NCI-H526 treated with DMSO at 0.1 percent for 48 hours (cell line): Measurements from ENCODE around the gene TUBA1B.
"Not testable (repeated sequence)": the region's sequence is repeated elsewhere in the genome, so short reads cannot be mapped to it uniquely, and the experiment has no call there.

Experiments used
- DNase-seq: peaks from one replicate; lab custom pipeline; 2025; lab: John Stamatoyannopoulos, UW

The TUBA1B gene

DNA sequence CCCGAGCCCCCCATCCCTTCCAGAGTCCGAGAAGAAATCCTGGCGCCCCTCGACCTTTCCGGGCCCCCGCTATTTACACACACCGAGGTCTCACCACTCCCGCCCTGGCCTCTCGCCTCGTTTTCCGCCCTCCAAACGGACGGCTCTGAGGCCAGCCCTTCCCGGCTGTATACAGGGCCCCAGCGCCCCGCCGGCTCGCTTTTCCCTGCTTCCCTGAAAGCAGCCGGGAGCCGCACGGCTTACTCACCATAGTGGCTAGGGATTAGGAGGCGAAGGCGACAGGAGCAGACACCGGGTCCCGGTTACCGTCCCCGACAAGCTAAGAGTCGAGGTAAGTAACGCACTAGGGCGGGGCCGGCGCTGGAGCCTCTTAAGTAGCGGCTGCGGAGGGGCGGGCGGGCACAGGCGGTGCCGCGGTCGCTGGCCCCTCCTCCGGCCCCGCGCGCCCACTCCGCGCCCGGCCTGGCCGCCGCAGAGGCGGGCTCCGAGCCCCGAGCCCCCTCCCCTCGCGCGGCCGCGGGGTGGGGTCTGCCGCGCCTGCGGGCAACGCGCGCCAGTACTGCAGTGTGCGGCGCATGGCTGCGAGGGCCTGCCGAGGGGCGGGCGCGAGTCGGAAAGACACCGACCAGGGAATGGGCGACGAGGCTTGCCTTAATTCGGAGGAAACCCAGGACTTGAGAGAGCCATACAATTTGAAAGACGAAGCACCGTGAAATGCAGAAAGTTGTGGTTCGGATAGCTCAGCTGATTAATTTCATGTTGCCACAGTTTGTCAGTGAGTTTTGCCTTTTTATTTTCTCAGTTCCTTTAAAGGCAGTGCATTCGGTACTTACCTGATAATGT lies at the start of gene TUBA1B:
Gene TUBA1B (minus strand): TSS at position 345 of the 843 bp plus-strand sequence. CDS start 95 bp downstream, at position 250.
- peak; percentile 85 for DNase-seq

- DNase-seq, result no peak
Measured at GRCh38 chr12:49174218-49174617, 43.0 kb upstream of the TUBA1B start.

DNA sequence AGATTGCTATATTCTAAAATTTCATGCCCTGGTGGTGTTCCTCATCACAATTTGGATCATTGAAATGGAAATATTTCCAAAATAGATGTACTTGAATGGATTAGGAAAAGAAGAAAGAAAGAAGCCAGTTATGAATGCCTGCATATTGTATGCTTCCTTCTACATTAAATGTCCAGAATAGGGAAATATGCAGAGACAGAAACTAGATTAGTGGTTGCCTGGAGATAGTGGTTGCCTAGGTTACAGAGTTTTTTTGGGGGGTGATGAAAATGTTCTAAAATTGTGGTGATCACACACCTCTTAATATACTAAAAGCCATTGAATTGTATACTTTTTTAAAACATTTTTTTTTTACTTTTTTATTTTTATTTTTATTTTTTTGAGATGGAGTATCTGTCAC lies 39.7 kb upstream of the TUBA1B start:
- no peak for DNase-seq

- no peak for DNase-seq
Measured at GRCh38 chr12:49165114-49165513, 33.9 kb upstream of the TUBA1B start.

- not testable (repeated sequence) for DNase-seq
Measured at GRCh38 chr12:49161901-49162300, 30.7 kb upstream of the TUBA1B start.

- DNase-seq, result peak; percentile 2
Measured at GRCh38 chr12:49161092-49161795, 30.0 kb upstream of the TUBA1B start.

GRCh38 chr12:49160399-49160798 lies 29.2 kb upstream of the TUBA1B start:
- peak; percentile 34 for DNase-seq

- DNase-seq, result no peak
Measured at GRCh38 chr12:49154221-49154620, 23.0 kb upstream of the TUBA1B start.

GRCh38 chr12:49147384-49147783 lies 16.2 kb upstream of the TUBA1B start:
- DNase-seq, result no peak

GRCh38 chr12:49146406-49146805 lies 15.2 kb upstream of the TUBA1B start:
- no peak for DNase-seq

- no peak for DNase-seq
Measured at GRCh38 chr12:49144384-49144783, 13.2 kb upstream of the TUBA1B start.

DNA sequence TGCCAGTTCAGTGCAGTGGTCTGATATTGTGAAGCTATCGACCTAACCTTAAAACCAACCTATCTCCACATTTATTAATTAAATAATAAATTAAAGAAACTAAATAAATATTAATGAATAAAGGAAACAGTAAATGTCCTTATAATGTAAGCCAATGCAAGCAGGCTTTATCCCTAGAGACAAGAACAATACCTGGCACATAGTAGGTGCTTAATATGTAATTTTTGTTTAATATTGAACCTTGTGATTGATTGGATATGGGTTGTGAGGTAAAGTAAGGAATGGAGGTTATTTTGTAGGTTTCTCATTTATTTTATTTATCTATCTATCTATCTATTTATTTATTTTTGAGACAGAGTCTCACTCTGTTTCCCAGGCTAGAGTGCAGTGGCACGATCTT lies 7.8 kb upstream of the TUBA1B start:
- no peak for DNase-seq

DNA sequence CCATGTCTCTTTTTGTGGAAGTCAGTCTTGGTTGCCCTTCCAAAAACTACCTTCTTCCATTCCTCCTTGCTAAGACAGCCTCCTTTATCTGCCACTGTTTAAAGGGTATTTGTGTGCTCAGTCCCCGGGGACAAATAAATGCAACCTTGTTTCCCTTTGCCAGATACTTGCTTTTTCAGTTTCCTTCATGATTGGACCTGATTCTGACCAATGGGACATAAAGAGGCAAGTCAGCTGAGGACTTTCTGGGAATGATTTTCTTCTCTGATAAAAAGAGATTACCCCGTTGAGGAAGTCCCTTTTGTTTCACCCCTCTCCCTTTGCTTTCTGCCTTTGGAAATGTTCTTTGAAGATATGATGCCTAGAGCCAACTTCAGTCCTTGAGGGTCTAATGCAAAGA lies 7.4 kb upstream of the TUBA1B start:
- no peak for DNase-seq

DNA sequence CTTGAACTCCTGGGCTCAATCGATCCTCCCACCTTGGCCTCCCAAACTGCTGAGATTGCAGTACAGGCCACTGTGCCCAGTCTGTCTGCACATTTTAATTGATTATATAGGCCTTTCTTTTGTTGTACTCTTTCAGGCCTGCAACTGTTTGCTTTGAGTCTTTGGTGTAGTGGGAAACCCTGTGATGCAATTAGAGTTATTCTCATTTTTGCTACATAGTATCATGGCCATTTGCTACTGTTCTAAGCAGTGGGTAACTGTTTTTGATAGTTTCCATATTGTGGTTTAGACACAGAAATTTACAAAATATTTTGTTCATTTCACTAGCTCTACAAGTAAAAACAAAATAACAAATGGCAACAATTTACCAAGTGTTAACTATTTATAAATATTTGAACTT lies 6.3 kb upstream of the TUBA1B start:
- DNase-seq, result no peak

DNA sequence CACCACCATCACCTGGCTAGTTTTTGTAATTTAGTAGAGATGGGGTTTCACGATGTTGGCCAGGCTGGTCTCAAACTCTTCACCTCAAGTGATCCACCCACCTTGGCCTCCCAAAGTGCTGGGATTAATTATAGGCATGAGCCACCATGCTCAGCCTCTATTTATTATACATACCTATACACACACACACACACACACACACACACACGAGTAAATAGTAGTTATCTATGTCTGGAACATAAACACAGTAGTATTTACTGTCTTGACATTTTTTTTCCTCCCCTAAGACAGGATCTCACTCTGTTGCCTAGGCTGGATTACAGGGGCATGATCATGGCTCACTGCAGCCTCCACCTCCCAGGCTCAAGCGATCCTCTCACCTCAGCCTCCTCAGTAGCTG lies 5.8 kb upstream of the TUBA1B start:
- DNase-seq, result not testable (repeated sequence)

DNA sequence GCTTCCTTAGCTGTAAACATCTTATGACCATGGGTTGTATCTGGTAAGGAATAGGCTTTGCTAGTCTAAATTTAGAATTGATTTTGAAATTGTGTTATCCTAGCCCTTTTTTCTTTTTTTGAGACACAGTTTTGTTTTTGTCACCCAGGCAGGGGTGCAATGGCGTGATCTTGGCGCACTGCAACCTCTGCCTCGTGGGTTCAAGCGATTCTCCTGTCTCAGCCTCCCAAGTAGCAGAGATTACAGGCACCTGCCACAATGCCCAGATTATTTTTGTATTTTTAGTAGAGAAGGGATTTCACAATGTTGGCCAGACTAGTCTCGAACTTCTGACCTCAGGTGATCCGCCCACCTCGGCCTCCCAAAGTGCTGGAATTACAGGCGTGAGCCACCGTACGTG lies 2.4 kb upstream of the TUBA1B start:
- DNase-seq, result no peak

- DNase-seq, result peak; percentile 55
Measured at GRCh38 chr12:49133014-49133413, 1.8 kb upstream of the TUBA1B start.

DNA sequence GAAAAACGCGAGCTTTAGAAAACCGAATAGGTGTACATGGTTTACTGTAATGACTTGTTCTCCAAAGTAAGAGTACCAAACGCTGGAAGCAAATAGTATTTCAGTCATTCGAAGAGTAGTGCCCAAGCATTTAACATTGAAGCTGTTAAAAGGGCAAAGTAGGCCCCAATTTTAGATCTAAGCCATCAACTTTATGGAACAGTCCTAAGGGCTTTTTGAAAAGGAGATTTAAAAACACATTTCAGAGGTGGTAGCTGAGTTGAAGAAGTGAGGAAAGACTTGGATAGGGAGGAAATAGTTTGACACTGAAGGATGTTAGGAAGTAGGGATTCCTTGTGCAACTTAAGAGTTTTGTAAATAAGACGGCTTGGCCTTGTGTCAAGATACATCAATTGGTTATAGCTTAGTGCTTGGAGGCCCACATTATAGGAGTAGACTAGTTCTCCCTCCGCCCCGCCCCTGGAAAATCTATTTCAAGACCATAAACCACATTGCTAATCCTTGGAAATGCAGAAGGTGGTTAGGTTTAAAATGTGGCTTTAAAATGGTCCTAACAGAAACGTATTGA lies 783 bp upstream of the TUBA1B start:
- peak; percentile 61 for DNase-seq

DNA sequence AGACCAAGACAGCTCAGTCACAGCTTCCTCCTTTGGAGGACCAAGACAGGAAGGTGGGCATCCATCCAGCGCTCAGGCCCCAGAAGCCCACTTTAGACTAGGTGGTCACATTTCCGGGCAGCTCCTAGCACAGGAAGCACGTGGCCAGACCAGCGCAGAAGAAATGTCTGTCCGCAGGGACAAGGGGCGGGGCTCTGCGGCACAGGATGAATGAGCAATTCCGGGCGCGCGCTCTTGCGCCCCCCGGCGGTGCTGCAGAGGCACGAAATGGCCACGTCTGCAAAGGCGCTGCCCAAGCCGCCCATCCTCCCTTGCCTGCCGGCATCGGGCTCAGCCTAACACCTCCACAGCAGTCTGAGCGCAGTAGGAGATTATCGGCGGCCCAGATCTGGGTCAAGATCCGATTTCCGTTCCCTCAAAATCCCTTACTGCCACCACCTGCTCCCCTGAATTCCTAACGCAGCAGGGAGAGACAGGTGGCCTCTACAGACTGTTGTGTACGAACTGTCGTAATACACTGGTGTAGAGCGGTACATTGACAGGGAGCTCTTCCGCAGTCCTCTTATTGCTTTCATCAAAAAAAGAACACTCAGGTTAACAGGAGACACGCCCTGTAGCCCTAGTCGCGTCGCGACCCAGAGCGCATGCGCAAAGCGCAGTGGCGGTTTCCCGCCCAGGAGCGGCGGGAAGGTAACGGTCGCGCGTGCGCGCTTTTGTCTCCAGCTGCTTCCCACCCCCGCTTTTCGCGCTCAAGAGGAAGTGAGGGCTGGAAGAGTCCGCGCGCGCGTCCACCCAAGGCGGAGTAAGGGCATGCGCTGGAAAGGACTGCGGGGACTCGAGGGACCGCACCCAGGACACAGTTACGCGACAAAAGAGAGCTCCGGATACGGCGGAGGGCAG lies 794 bp downstream of the TUBA1B start:
- peak; percentile 76 for DNase-seq

- no peak for DNase-seq
Measured at GRCh38 chr12:49129332-49130150, 1.7 kb downstream of the TUBA1B start.

DNA sequence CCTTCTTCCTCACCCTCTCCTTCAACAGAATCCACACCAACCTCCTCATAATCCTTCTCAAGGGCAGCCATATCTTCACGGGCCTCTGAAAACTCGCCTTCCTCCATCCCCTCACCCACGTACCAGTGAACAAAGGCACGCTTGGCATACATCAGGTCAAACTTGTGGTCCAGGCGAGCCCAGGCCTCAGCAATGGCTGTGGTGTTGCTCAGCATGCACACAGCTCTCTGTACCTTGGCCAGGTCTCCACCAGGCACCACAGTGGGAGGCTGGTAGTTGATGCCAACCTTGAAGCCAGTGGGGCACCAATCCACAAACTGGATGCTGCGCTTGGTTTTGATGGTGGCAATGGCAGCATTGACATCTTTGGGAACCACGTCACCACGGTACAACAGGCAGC lies 3.2 kb downstream of the TUBA1B start:
- DNase-seq, result not testable (repeated sequence)
